ENCODE results near the gene CAMK2B.

Gene CAMK2B

DNA sequence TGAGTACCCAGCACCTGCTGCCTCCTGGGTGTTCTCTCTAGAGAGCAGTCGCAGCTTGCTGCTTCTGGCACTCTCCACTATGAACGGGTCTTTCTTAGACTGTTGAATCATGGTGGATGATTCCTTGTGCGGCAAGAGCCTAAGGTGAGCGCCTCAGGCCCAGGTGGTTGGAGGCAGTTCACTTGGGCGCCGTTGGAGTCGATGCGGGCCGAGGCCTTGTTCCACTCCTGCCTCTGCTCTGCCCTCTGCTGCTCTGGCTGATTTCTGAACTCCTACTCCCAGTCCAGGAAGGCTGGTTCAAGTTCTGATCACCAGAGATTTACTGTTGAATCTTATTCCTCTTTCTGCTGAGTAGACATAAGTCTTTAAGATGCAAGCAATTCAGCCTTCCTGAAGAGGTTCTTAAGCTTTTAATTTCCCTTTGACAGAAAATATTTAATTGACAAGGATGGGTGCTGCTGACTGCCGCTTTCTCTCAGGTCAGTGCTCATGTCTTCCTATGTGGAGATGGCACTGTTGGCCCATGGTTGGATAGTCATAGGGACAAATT, 114.2 kb downstream of the CAMK2B start:
- no peak overlapping the region for H3K27ac ChIP-seq
- no peak for TF ChIP-seq CTCF (conservative IDR thresholded peaks at IDR 0.05)
- no peak for TF ChIP-seq ZFX (IDR thresholded peaks at IDR 0.05)

GRCh38 chr7:44210107-44210506, 115.3 kb downstream of the CAMK2B start:
- no peak overlapping the region for H3K27ac ChIP-seq
- TF ChIP-seq CTCF (conservative IDR thresholded peaks at IDR 0.05) (no peak), ZFX (IDR thresholded peaks at IDR 0.05) (no peak)

- TF ChIP-seq CTCF (conservative IDR thresholded peaks at IDR 0.05) (no peak), ZFX (IDR thresholded peaks at IDR 0.05) (no peak)
- H3K27ac ChIP-seq, result no peak overlapping the region
These were observed 117.3 kb downstream of the CAMK2B start for GRCh38 chr7:44208085-44208484.

- H3K27ac ChIP-seq, result no peak overlapping the region
- TF ChIP-seq ZFX (IDR thresholded peaks at IDR 0.05) (no peak), CTCF (conservative IDR thresholded peaks at IDR 0.05) (no peak)
These were observed 119.4 kb downstream of the CAMK2B start for GRCh38 chr7:44206008-44206407.

DNA sequence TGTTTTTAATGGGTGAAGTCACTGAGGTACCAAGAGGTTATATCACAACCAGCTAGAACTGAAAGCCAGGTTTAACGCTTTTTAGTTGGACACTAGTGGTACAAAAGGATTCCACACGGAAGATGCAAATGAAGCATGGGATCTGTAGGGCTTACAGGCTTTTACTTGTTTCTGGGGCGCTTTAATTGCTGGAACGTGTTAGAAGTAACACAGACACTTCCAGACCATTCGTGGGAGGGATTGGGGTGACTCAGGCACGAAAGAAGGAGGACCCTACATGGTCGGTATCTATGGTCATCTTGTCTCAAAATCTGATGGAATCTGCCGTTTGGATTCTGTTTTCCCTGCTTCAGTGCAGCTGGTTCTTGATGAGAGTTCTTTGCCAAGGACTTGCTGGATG, 123.6 kb downstream of the CAMK2B start:
- TF ChIP-seq ZFX (IDR thresholded peaks at IDR 0.05), result no peak
- TF ChIP-seq CTCF (conservative IDR thresholded peaks at IDR 0.05), result no peak
- H3K27ac ChIP-seq, result no peak overlapping the region; the same call in 1 of the 2 replicates

DNA sequence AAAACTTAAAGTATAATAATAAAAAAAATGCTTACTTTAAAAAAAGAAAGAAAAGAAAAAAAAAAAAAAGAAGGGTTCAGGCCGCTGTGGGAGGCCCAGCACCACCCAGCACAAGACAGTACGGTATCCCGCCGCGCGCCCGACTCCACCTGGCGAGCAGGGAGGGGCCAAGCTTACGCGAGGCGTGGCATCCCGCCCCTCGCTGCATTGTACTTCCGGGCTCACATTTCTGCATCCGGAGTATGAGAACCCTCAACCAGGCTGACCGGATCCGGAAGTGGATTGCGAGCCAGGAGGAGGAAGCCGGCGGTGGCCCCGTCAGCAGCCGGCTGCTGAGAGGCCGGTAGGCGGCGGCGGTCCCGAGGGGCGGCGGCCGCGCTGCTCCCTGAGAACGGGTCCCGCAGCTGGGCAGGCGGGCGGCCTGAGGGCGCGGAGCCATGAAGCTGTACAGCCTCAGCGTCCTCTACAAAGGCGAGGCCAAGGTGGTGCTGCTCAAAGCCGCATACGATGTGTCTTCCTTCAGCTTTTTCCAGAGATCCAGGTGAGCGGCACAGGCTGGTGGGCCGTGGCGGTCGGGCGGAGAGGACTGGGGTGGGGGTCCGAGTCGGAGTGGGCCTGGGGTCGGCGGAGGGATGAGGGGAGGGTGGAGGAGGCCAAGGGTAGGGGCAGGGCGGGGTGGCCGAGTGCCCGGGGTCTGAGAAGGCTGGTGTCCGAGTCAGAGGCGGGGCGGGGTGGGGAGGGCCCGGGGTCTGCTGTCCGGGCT, 124.5 kb downstream of the CAMK2B start, which contains the start of gene YKT6:
Gene YKT6 (plus strand): TSS at position 280 of the 763 bp plus-strand sequence. CDS start 158 bp downstream, at position 438.
- peak within 1 kb of the TSS; percentile 84 for H3K27ac ChIP-seq
- TF ChIP-seq CTCF (conservative IDR thresholded peaks at IDR 0.05), result peak; percentile 65
- TF ChIP-seq ZFX (IDR thresholded peaks at IDR 0.05), result peak; percentile 58

GRCh38 chr7:44200163-44200562, 125.2 kb downstream of the CAMK2B start:
- peak overlapping the region; percentile 84; the same call in 1 of the 2 replicates for H3K27ac ChIP-seq
